Adrenal gland (tissue), 5 donors: ENCODE measurements around the gene GRID1.

Source experiments
- CTCF ChIP-seq, 6 experiments: fragments of 450-650 bp in 4 of 6; fragments of 200-600 bp in 2 of 6; sonication (generic) in 1 of 6; IDR thresholded peaks; 1 replicate in 5 of 6; 2 replicates in 1 of 6; pipeline versions ENCODE4 v1.5.1 to v1.8.0; 2016 to 2021; ENCODE audit warnings: antibody characterized with exemption in 6 of 6, mild to moderate bottlenecking in 2 of 6, moderate library complexity in 1 of 6
- POLR2A ChIP-seq, 2 donors: fragments of 450-650 bp; IDR thresholded peaks; one replicate each; pipeline ENCODE4 v1.6.1; 2017; ENCODE audit warnings: antibody characterized with exemption in 2 of 2, mild to moderate bottlenecking in 2 of 2, moderate library complexity in 1 of 2
- donor health status: DM: no; HTN: no; CAD: no.

GRCh38 chr10:85679710-85680109 lies 686.9 kb downstream of the GRID1 start:
- TF ChIP-seq CTCF (IDR thresholded peaks at IDR 0.05) (no peak), POLR2A (IDR thresholded peaks at IDR 0.05) (no peak)
